Measurements from ENCODE around the gene SEC14L1. TPM values are rescaled to one million over a fixed set of nuclear protein-coding genes. Genes with fewer than 3 reads are reported as not detected.
"Not testable (repeated sequence)": the region's sequence is repeated elsewhere in the genome, so short reads cannot be mapped to it uniquely, and the experiment has no call there.

Gene SEC14L1
- total RNA-seq, 1 donor from 2014 or later = 92.2 TPM

- DNase-seq (ENCODE audit: low spot score) = no peak
- H3K27ac Mint-ChIP-seq = no peak overlapping the region
- intact Hi-C loops (cut with micrococcal nuclease) = no loop called here
- no peaks in the 10 kb centered on the region for H3K9me3 Mint-ChIP-seq
- H3K4me3 Mint-ChIP-seq (ENCODE audit: low read depth) = no peak overlapping the region
- H3K4me1 Mint-ChIP-seq (ENCODE audit: low read depth) = peaks cover 49% of the 10 kb centered on the region
- H3K36me3 Mint-ChIP-seq (ENCODE audit: low read depth) = peaks cover 67% of the 10 kb centered on the region
- no peaks in the 10 kb centered on the region for H3K27me3 Mint-ChIP-seq (ENCODE audit: low read depth)
Measured at GRCh38 chr17:77148940-77149510, 8.3 kb downstream of the SEC14L1 start.

GRCh38 chr17:77150196-77150595 is 9.4 kb downstream of the SEC14L1 start:
- peak overlapping the region; percentile 6 for H3K27ac Mint-ChIP-seq
- H3K9me3 Mint-ChIP-seq = no peaks in the 10 kb centered on the region
- H3K4me1 Mint-ChIP-seq (ENCODE audit: low read depth) = peaks cover 50% of the 10 kb centered on the region
- H3K36me3 Mint-ChIP-seq (ENCODE audit: low read depth) = peaks cover 59% of the 10 kb centered on the region
- no peak overlapping the region for H3K4me3 Mint-ChIP-seq (ENCODE audit: low read depth)
- H3K27me3 Mint-ChIP-seq (ENCODE audit: low read depth) = no peaks in the 10 kb centered on the region
- intact Hi-C loops (cut with micrococcal nuclease) = no loop called here
- DNase-seq (ENCODE audit: low spot score) = no peak

DNA sequence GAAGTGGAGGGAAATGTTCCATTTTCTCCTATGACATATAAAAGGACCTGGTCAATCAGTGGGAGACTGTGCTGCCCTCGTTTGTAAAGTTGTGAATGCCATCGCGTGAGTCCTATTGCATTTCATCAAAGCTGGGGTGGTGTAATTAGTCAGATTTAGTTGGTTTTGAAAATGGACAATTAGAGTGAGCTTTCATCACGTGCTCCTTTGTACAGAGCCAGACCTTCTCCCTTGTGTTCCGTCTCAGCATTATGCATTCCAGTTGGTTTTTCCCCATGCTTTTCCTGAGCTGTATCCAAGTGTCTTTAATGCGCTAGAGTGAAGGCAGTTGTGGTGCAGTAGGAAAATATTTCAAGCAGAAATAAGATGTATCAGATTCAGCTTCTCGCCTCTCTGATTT is 10.4 kb downstream of the SEC14L1 start:
- Mint-ChIP-seq H3K27ac (no peak overlapping the region), H3K36me3 (ENCODE audit: low read depth) (peaks cover 49% of the 10 kb centered on the region), H3K9me3 (no peaks in the 10 kb centered on the region), H3K27me3 (ENCODE audit: low read depth) (no peaks in the 10 kb centered on the region), H3K4me1 (ENCODE audit: low read depth) (peaks cover 42% of the 10 kb centered on the region), H3K4me3 (ENCODE audit: low read depth) (no peak overlapping the region)
- no peak for DNase-seq (ENCODE audit: low spot score)
- intact Hi-C loops (cut with micrococcal nuclease) = no loop called here

GRCh38 chr17:77152056-77152455 is 11.3 kb downstream of the SEC14L1 start:
- Mint-ChIP-seq H3K36me3 (ENCODE audit: low read depth) (peaks cover 49% of the 10 kb centered on the region), H3K4me1 (ENCODE audit: low read depth) (peaks cover 34% of the 10 kb centered on the region)
- H3K4me3 Mint-ChIP-seq (ENCODE audit: low read depth); DNase-seq (ENCODE audit: low spot score); H3K9me3 Mint-ChIP-seq; intact Hi-C loops (cut with micrococcal nuclease); H3K27me3 Mint-ChIP-seq (ENCODE audit: low read depth); H3K27ac Mint-ChIP-seq: not testable (repeated sequence)

- Mint-ChIP-seq H3K4me1 (ENCODE audit: low read depth) (peaks cover 33% of the 10 kb centered on the region), H3K27ac (no peak overlapping the region), H3K27me3 (ENCODE audit: low read depth) (no peaks in the 10 kb centered on the region), H3K4me3 (ENCODE audit: low read depth) (no peak overlapping the region), H3K9me3 (no peaks in the 10 kb centered on the region), H3K36me3 (ENCODE audit: low read depth) (peaks cover 45% of the 10 kb centered on the region)
- intact Hi-C loops (cut with micrococcal nuclease) = no loop called here
- no peak for DNase-seq (ENCODE audit: low spot score)
Measured at GRCh38 chr17:77153472-77153871, 12.7 kb downstream of the SEC14L1 start.

- Mint-ChIP-seq H3K27ac (peak overlapping the region; percentile 6), H3K4me1 (ENCODE audit: low read depth) (peaks cover 28% of the 10 kb centered on the region), H3K36me3 (ENCODE audit: low read depth) (peaks cover 39% of the 10 kb centered on the region), H3K27me3 (ENCODE audit: low read depth) (no peaks in the 10 kb centered on the region), H3K4me3 (ENCODE audit: low read depth) (no peak overlapping the region), H3K9me3 (no peaks in the 10 kb centered on the region)
- no peak for DNase-seq (ENCODE audit: low spot score)
- intact Hi-C loops (cut with micrococcal nuclease) = no loop called here
Measured at GRCh38 chr17:77153999-77154586, 13.3 kb downstream of the SEC14L1 start.

GRCh38 chr17:77155125-77155524 is 14.4 kb downstream of the SEC14L1 start:
- intact Hi-C loops (cut with micrococcal nuclease) = no loop called here
- Mint-ChIP-seq H3K27ac (no peak overlapping the region), H3K36me3 (ENCODE audit: low read depth) (peaks cover 34% of the 10 kb centered on the region), H3K9me3 (no peaks in the 10 kb centered on the region), H3K27me3 (ENCODE audit: low read depth) (no peaks in the 10 kb centered on the region), H3K4me3 (ENCODE audit: low read depth) (no peak overlapping the region), H3K4me1 (ENCODE audit: low read depth) (peaks cover 24% of the 10 kb centered on the region)
- DNase-seq (ENCODE audit: low spot score) = no peak

DNA sequence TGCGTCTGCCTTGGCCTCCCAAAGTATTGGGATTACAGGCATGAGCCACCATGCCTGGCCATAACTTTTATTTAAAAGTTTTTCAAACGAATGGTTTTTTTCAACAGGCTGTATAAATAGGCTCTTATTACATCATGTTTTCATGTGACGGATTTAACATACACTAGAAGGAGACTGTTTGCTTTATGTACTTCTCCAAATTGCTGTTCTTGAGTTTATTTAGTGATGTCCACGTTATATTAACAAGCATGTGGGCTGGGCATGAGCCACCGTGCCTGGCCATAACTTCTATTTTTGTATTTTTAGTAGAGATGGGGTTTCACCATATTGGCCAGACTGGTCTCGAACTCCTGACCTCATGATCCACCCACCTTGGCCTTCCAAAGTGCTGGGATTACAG is 17.0 kb downstream of the SEC14L1 start:
- not testable (repeated sequence) for H3K27ac Mint-ChIP-seq; H3K27me3 Mint-ChIP-seq (ENCODE audit: low read depth)
- H3K4me1 Mint-ChIP-seq (ENCODE audit: low read depth) = peaks cover 18% of the 10 kb centered on the region

GRCh38 chr17:77160091-77160874 is 19.5 kb downstream of the SEC14L1 start:
- no peaks in the 10 kb centered on the region for H3K27me3 Mint-ChIP-seq (ENCODE audit: low read depth)
- H3K9me3 Mint-ChIP-seq = peaks cover 4% of the 10 kb centered on the region
- no peak overlapping the region for H3K4me3 Mint-ChIP-seq (ENCODE audit: low read depth)
- H3K36me3 Mint-ChIP-seq (ENCODE audit: low read depth) = peaks cover 40% of the 10 kb centered on the region
- intact Hi-C loops (cut with micrococcal nuclease) = no loop called here
- no peak overlapping the region for H3K27ac Mint-ChIP-seq
- DNase-seq (ENCODE audit: low spot score) = no peak
- H3K4me1 Mint-ChIP-seq (ENCODE audit: low read depth) = peaks cover 20% of the 10 kb centered on the region

More for the DNA sequence above, 17.0 kb downstream of the SEC14L1 start:
- H3K36me3 Mint-ChIP-seq (ENCODE audit: low read depth) = peaks cover 22% of the 10 kb centered on the region
- H3K4me3 Mint-ChIP-seq (ENCODE audit: low read depth); H3K9me3 Mint-ChIP-seq; intact Hi-C loops (cut with micrococcal nuclease); DNase-seq (ENCODE audit: low spot score): not testable (repeated sequence)

DNA sequence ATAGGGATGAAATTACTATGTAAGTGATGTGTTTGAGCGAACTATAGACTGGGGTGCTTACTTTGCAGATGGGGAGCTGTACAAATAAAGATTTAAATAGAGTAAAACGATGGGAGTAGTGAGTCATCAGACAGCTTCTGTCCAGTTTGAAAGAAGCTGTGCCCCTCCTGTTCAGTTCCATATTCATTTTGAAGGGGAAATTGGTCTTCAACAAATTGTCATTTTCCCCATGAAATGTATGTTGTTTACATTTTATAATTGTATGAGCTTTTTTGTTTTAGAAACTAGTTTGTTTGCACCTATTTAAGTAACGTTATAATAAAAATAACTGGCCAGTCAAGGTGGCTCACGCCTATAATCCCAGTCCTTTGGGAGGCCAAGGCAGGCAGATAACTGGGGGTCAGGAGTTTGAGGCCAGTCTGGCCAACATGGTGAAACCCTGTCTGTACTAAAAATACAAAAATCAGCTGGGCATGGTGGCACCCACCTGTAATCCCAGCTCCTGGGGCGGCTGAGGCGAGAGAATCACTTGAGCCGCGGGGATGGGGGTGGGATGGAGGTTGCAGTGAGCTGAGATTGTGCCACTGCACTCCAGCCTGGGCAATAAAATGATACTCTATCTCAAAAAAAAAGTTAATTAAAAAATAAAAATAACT is 20.2 kb downstream of the SEC14L1 start:
- intact Hi-C loops (cut with micrococcal nuclease) = no loop called here
- Mint-ChIP-seq H3K27ac (no peak overlapping the region), H3K36me3 (ENCODE audit: low read depth) (peaks cover 47% of the 10 kb centered on the region), H3K9me3 (peaks cover 8% of the 10 kb centered on the region), H3K4me1 (ENCODE audit: low read depth) (peaks cover 22% of the 10 kb centered on the region), H3K4me3 (ENCODE audit: low read depth) (no peak overlapping the region), H3K27me3 (ENCODE audit: low read depth) (no peaks in the 10 kb centered on the region)
- DNase-seq (ENCODE audit: low spot score) = no peak

- intact Hi-C loops (cut with micrococcal nuclease) = no loop called here
- no peak overlapping the region for H3K4me3 Mint-ChIP-seq (ENCODE audit: low read depth)
- peaks cover 52% of the 10 kb centered on the region for H3K36me3 Mint-ChIP-seq (ENCODE audit: low read depth)
- H3K9me3 Mint-ChIP-seq = peaks cover 11% of the 10 kb centered on the region
- H3K27ac Mint-ChIP-seq = no peak overlapping the region
- no peaks in the 10 kb centered on the region for H3K27me3 Mint-ChIP-seq (ENCODE audit: low read depth)
- H3K4me1 Mint-ChIP-seq (ENCODE audit: low read depth) = peaks cover 22% of the 10 kb centered on the region
- no peak for DNase-seq (ENCODE audit: low spot score)
Measured at GRCh38 chr17:77161953-77162352, 21.2 kb downstream of the SEC14L1 start.

DNA sequence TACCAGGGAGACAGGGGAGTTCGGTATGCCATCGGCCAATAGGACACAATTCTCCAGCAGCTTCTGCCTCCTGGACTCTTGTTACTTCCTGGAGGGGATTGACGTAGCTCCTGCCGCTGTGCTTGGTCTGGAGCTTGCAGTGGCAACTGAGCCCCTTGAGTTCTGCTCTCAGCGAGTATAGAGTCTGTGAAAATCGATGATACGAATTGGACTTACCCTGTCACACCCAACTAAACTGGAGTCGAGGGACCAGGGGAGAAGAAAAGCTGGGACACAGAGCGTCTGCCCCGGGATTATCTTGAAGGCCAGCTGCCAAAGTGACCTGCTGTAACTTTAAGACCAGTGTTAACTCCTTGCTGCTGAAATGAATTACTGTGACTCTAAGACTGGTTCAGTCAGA is 22.2 kb downstream of the SEC14L1 start:
- intact Hi-C loops (cut with micrococcal nuclease) = no loop called here
- Mint-ChIP-seq H3K4me1 (ENCODE audit: low read depth) (peaks cover 21% of the 10 kb centered on the region), H3K36me3 (ENCODE audit: low read depth) (peaks cover 56% of the 10 kb centered on the region), H3K27ac (no peak overlapping the region), H3K9me3 (peaks cover 21% of the 10 kb centered on the region), H3K27me3 (ENCODE audit: low read depth) (no peaks in the 10 kb centered on the region), H3K4me3 (ENCODE audit: low read depth) (no peak overlapping the region)
- DNase-seq (ENCODE audit: low spot score) = no peak
